Measurements from ENCODE around the gene MOK.

- TF ChIP-seq CTCF (conservative IDR thresholded peaks at IDR 0.05) (no peak), ZFX (IDR thresholded peaks at IDR 0.05) (no peak)
Measured at GRCh38 chr14:102206918-102207317, 98.0 kb downstream of the MOK start.

All from C4-2B (cell line).